Keratinocyte (primary cell): Measurements from ENCODE around the gene ADAM12.

Source experiments
- CTCF ChIP-seq, 3 experiments: IDR thresholded peaks in 1 of 3; conservative IDR thresholded peaks in 1 of 3; optimal IDR thresholded peaks in 1 of 3; 2 replicates in 2 of 3; 3 replicates in 1 of 3; pipeline versions ENCODE3 to v1.5.1; 2011; ENCODE audit warnings: low read length in 3 of 3, mild to moderate bottlenecking in 3 of 3, moderate library complexity in 2 of 3, control low read depth in 1 of 3, inconsistent platforms in 1 of 3; ENCODE audit not compliant: insufficient read depth in 2 of 3; ENCODE audit errors: extremely low read depth in 1 of 3
- EZH2 ChIP-seq: IDR thresholded peaks from one replicate; pipeline ENCODE4 v1.6.1; 2012; ENCODE audit warnings: inconsistent platforms, mild to moderate bottlenecking, low read length, moderate library complexity

- no peak for TF ChIP-seq CTCF (optimal IDR thresholded peaks at IDR 0.05 in 1 of 3, IDR thresholded peaks at IDR 0.05 in 1 of 3, conservative IDR thresholded peaks at IDR 0.05 in 1 of 3; ENCODE audit: extremely low read depth in 1 of 3, insufficient read depth in 2 of 3, low read length in 3 of 3)
- no peak for TF ChIP-seq EZH2
Measured at GRCh38 chr10:126226205-126226604, 162.1 kb downstream of the ADAM12 start.
